ENCODE data around the gene GAN.

GAN gene

GRCh38 chr16:81357711-81358260, 43.0 kb downstream of the GAN start:
- no peak for DNase-seq (ENCODE audit: low spot score)

DNA sequence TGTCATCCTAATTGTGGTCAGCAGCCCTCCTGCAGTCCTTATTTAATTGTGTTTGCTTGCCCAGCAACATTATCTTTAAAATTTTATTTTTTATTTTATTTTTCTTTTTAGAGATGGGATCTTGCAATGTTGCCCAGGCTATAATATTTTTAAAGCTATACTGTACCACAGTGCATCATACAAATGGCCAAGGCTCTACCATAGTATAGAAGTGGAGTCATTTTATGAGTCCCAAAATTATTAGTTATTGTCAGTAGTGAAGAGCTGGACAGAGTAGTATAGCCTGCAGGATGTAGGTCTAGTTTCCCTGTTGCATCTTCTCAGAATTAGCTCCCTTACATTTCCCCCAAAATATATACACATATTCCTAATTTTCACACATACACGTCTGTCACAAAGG, 44.1 kb downstream of the GAN start:
- no peak for DNase-seq (ENCODE audit: low spot score)

- DNase-seq (ENCODE audit: low spot score): no peak
Measured at GRCh38 chr16:81360135-81360534, 45.4 kb downstream of the GAN start.

DNA sequence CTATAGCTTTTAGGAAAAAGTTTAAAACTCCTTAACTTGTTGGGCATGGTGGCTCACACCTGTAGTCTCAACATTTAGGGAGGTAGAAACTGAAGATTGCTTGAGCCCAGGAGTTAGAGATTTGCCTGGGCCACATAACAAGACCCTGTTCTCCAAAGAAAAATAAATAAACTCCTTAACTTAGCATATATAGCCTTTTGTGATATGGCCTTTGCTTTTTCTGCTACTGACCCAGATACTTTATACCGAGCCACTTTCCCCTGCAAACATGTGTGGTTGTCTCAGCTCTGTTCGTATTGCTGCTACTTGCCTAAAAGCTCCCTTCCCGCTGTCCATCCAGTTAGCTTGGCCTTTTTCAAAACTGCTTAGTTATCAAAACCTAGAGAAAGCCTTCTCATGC, 51.0 kb downstream of the GAN start:
- no peak for DNase-seq (ENCODE audit: low spot score)

DNA sequence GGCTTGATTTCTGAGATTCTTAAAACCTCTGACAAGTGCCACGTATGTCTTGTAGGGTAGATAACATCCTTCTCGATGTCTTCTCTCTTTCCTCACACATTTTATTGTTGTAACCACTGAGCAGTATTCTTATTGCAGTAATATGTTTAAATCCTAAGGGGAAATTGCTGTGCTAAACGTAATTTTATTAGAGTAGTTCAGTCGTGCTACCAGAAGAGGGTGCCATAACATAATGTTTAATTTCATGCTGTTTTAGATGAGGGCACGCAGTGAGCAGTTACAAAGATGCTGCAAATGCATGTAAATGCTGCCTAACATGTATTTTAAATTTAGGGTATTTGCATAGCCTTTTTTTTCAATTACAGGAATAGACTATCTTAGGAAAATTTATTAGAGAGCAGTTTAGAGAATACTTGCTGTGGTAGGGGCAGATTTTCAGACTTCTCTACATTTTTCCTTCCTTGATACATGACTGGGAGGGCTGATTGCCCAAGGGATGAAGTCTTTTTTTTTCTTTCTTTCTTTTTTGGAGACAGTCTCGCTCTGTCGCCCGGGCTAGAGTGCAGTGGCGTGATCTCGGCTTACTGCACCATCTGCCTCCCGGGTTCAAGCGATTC, 51.7 kb downstream of the GAN start:
- peak; percentile 78 for DNase-seq (ENCODE audit: low spot score)

DNA sequence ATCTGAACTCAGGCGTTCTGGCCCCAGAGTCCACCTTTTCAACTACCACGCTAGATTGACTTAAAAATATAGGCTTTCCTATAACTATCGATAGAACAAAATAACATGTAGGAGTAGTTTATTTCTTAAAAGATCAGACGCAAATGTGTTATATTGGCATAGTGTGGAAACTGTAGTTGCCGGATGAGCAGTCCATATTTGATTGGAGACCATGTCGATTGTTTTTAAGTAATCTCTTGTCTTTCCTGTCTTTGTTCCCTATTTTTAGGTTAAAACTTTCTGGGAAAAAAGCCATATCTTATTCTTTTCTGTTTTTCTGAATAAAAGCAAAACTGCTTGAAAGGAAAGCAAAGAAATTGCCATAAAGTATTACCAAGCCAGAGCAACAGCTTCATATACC, 53.1 kb downstream of the GAN start:
- DNase-seq (ENCODE audit: low spot score): no peak

DNA sequence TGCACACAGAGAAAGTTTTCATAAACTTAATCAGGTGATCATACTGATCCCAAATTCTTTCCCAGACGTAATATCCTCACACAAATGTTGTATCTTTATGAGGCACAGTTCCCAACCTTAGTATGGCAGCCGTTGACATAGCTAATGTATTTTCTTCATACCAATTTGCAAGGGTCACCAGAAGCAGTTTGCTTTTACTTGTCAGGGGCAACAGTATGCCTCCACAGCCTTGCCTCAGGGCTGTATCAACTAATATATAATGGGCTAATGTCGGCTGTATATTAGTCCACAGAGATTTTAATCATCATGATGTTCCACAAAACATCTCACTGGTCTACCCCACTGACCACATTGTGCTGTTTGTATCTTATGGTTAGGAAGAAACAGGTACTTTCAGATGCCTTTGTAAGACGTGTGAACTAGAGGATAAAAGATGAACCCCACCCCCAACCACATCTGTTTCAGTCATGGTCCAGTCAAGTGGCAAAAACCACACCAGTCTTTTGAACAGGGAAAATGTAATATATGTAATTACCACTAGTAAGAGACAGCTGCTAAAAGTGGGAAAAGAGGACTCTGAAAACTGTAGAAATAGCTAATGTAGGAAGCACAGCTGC, 55.2 kb downstream of the GAN start:
- no peak for DNase-seq (ENCODE audit: low spot score)

DNA sequence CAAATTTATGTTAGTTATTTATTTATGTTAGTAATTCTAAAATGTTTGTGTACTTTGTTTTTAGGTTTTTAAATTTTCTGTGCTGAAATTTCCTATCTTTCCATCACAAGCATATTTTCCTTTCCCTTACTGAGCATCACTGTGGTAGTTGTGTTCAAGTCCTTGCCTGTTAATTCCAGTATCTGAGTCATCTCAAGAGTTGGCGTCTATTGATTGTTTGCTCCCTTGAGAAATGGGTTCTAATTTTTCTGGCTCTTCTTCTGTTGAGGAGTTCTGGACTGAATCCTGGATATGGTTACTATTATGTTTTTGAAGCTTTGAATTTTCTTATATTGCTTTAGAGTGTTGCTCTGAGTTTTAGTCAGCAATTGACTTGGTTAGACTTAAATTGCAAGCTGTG, 56.3 kb downstream of the GAN start:
- no peak for DNase-seq (ENCODE audit: low spot score)

GRCh38 chr16:81374550-81374949, 59.8 kb downstream of the GAN start:
- no peak for DNase-seq (ENCODE audit: low spot score)

DNA sequence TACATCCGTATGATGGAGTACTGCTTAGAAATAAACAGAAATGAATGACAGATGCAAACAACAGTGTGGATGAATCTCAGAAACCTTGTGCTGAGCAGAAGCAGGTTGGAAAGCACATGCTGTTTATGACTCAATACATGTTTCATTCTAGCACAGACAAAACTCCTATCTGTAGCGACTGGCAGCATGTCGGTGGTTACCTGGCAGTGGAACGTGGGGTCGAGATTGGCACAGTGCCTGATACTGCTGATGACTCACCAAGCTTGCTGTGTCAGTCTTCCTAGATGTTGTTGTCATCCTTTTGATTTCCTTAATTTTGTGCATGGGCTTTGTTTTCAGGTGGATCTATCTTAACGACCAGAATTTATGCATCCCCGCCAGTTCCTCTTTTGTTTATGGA, 62.1 kb downstream of the GAN start:
- peak; percentile 28 for DNase-seq (ENCODE audit: low spot score)

- DNase-seq (ENCODE audit: low spot score): no peak
Measured at GRCh38 chr16:81378049-81378448, 63.3 kb downstream of the GAN start.

DNA sequence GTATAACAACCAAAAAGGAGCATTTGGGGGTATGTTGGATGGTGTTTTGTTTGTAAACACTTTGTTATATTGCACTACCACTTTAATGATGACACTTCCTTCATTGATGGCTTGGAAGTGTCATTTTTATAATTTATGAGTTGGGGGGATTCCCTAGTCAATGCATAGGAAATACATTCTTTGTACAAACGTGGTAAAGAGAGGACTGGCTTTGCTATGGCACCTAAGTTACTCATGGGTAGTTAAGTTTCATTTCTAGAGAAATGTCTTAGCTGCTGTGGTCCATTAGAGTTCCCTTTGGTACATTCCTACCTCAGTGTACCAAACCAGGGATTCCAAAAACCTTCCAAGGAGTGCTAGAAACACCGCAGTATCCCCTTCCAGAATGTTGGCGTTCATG, 66.2 kb downstream of the GAN start:
- DNase-seq (ENCODE audit: low spot score): no peak

DNA sequence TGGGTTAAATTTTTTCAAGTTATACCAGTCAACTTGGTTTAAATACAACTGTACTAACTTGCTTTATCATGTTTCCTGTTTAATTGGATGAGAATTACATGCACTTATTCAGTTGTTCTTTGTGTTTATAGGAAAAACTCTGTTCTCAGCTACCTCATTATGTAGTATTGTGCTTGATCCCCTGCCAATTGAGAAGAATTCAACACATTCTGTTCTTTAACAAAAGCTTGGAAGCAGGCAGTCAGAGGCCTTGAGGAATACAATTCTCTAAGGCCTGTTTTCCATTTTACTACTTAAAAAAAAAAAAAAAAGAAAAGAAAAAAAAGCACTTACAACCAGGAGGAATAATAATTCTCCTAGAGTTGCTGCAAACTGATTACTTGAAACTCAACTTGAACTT, 69.2 kb downstream of the GAN start:
- DNase-seq (ENCODE audit: low spot score): peak; percentile 65

DNA sequence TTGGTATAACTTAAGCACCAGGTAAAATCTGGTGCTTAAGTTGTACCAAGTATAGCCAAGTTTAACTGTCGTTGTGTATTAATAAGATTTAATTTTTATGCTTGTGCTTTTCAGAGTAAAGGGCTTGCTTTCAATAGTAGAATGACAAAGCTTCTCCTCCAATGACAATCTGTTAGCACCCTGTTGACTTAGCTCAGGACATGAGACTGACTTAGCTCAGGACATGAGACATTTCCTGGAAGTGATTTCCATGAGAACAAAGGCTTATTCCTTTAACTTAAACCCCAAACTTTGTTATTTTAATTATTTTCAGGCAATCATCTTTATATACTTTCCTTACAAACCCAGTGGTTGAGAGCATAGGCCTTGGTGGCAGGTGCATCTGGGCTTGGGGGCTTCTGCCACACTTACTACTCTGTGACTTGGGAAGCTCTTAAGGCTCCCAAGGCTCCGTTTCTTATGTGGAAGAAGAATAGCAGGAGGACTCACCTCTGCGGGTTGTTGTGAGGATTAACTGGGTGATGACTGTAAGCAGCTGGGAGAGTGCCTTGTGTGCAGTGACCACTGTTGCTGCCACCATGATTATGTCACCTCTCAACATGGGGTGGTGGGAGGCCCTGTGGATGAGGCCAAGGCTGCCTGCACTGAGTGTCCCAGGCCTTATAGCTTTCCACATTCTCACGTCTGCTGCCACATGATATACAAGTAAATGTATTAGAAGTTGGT, 70.4 kb downstream of the GAN start:
- DNase-seq (ENCODE audit: low spot score): no peak

DNA sequence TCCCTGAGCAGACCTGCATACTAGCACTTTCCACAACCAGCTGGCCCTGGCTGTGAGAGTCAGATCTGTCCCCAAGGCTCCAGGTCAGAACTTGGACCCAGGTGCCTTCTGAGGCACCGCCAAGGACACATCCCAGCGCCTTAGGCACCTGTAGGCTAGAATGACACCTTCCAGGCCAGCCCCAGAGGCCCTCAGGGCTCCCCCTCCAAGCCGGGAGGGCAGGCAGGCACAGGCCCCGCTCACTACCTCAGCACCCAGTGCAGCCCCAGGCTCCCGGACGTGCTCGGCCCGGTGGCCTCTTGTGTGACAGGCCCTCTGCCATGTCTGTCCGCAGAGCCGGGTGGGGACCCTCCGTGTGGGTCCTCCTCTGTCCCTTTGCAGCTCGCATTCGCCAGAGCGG, 73.6 kb downstream of the GAN start:
- DNase-seq (ENCODE audit: low spot score): no peak

DNA sequence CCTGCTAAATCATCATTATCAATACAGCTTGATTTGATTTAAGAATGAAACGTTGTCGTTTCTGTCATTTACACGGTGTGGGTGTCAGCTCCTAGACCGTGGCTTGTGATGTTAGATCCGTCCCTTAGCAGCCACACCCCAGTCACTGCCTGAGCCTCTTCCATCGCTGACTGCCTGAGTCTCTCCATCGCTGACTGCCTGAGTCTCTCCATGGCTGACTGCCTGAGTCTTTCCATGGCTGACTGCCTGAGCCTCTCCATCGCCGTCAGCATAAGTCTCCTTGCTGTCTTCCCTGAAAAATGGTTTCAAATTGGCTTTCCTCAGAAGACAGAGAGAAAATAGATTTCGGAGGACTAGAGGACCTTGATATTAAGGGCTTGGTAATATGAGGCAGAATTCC, 76.1 kb downstream of the GAN start:
- no peak for DNase-seq (ENCODE audit: low spot score)

GRCh38 chr16:81392011-81392410, 77.2 kb downstream of the GAN start:
- DNase-seq (ENCODE audit: low spot score): no peak

GRCh38 chr16:81394416-81394815, 79.7 kb downstream of the GAN start:
- DNase-seq (ENCODE audit: low spot score): no peak

GRCh38 chr16:81394966-81395655, 80.3 kb downstream of the GAN start:
- no peak for DNase-seq (ENCODE audit: low spot score)

DNA sequence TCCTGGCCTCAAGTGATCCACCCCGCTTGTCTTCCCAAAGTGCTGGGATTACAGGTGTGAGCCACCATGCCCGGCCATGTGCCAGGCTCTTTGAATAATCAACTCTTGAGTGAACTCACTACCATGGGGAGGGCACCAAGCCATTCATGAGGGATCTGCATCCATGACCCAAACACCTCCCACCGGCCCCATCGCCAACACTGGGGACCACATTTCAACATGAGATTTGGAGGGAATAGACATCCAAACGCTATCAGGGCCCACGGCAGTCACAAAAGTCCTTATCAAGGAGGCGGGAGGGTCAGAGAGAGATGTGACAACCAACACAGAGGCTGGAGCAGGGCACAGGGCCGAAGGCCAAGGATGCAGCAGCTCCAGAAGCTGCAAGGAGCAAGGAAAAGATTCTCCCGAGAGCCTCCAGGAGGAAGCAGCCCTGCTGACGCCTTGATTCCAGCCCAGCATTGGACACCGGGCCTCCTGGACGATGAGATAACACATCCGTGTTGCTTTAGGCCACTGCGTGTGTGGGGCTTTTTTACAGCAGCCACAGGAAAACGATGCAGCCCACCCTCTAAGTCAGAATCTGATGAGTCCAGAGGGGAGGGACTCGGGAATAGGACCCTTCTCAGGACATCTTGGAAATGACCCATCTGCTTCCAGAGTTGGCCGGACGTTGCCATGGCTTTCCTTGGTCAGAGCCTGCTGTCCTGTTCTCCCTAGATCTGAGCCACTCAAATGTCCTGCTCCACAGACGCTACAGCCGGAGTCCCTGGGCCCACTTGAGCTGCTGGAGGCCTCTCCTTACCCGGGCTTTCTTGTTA, 82.5 kb downstream of the GAN start:
- DNase-seq (ENCODE audit: low spot score): no peak

DNA sequence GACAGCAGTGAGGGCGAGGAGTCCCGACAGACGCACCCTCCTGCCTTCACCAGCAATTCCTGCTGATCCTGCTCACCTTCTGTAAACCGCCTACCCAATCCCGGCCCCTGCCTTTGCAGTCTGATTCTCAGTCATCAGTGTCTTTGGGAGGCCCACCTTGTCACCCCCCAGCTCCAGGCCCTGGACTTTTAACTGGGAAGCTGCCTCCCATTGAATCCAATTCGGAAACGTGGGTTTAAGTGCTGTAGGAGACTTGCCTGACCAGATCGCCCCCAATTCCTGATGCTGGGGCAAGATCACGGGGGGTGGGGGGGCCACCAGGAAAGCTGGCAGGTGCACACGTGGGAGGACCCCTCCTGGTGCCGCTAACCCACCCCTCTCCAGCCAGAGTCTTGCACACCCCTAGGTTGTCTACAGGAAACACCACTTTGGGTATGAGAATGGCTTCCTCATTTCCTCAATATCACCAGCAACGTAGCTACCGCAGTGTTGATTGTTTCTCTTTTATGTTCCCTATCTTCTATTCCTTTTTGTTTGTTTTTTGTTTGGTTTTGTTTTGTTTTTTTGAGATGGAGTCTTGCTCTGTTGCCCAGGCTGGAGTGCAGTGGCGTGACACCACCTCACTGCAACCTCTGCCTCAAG, 83.2 kb downstream of the GAN start:
- DNase-seq (ENCODE audit: low spot score): no peak
